Muscle layer of duodenum (tissue), 2 donors: ENCODE measurements around the gene SNTG2.

Source experiments
- H3K27ac ChIP-seq: one replicate; pipeline ENCODE4 v1.7.0; 2013; ENCODE audit warnings: mild to moderate bottlenecking, low read length
- H3K27me3 ChIP-seq: one replicate; pipeline ENCODE4 v1.7.0; 2013; ENCODE audit warnings: low read depth, mild to moderate bottlenecking, control low read depth, low read length
- H3K36me3 ChIP-seq, 2 donors: one replicate each; pipeline ENCODE4 v1.7.0; 2013; ENCODE audit warnings: low read length in 2 of 2, control low read depth in 1 of 2, mild to moderate bottlenecking in 1 of 2; ENCODE audit not compliant: insufficient read depth in 2 of 2, control insufficient read depth in 1 of 2
- H3K4me1 ChIP-seq, 2 donors: one replicate each; pipeline ENCODE4 v1.7.0; 2013; ENCODE audit warnings: low read length in 2 of 2, mild to moderate bottlenecking in 2 of 2, control low read depth in 1 of 2, moderate library complexity in 1 of 2; ENCODE audit not compliant: insufficient read depth in 2 of 2, control insufficient read depth in 1 of 2
- H3K4me3 ChIP-seq, 2 donors: one replicate each; pipeline ENCODE4 v1.7.0; 2013; ENCODE audit warnings: low read length in 2 of 2, low read depth in 1 of 2, mild to moderate bottlenecking in 1 of 2
- H3K9me3 ChIP-seq, 2 donors: one replicate each; pipeline ENCODE4 v1.7.0; 2013; ENCODE audit warnings: low read length in 2 of 2, control low read depth in 1 of 2, mild to moderate bottlenecking in 1 of 2; ENCODE audit not compliant: control insufficient read depth in 1 of 2
- donor health status: healthy.

The SNTG2 gene

GRCh38 chr2:1134629-1135028 lies 184.0 kb downstream of the SNTG2 start:
- no peak overlapping the region for H3K4me3 ChIP-seq
- H3K4me1 ChIP-seq: no peaks in the 10 kb centered on the region
- H3K9me3 ChIP-seq: no peaks in the 10 kb centered on the region
- no peaks in the 10 kb centered on the region for H3K36me3 ChIP-seq
- no peaks in the 10 kb centered on the region for H3K27me3 ChIP-seq
- no peak overlapping the region for H3K27ac ChIP-seq

DNA sequence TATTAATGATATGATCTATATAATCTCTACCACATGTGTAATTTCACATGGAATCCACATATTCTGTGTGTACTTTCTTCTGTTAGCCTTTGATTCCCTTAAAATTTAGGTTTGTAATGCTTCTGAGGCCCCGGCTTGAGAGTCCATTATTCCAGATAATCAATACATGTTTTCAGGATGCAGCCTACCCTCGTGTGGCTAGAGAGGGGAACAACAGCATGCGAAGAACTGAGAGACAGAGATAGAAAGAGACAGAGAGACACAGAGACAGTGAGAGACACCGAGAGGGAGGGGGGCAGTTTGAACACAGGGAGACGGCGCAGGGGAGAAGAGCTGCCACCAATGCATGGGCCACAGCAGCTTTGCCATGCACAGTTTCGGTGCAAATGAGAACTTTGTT lies 185.4 kb downstream of the SNTG2 start:
- Histone ChIP-seq H3K9me3 (no peaks in the 10 kb centered on the region), H3K36me3 (no peaks in the 10 kb centered on the region), H3K27ac (no peak overlapping the region), H3K27me3 (no peaks in the 10 kb centered on the region), H3K4me1 (no peaks in the 10 kb centered on the region), H3K4me3 (no peak overlapping the region)

- Histone ChIP-seq H3K27ac (peak overlapping the region; percentile 4), H3K4me3 (no peak overlapping the region), H3K4me1 (no peaks in the 10 kb centered on the region), H3K27me3 (no peaks in the 10 kb centered on the region), H3K9me3 (no peaks in the 10 kb centered on the region), H3K36me3 (no peaks in the 10 kb centered on the region)
Measured at GRCh38 chr2:1136846-1137245, 186.2 kb downstream of the SNTG2 start.

GRCh38 chr2:1137264-1137663 lies 186.6 kb downstream of the SNTG2 start:
- H3K9me3 ChIP-seq: no peaks in the 10 kb centered on the region
- no peaks in the 10 kb centered on the region for H3K4me1 ChIP-seq
- H3K27me3 ChIP-seq: no peaks in the 10 kb centered on the region
- no peak overlapping the region for H3K4me3 ChIP-seq
- H3K36me3 ChIP-seq: no peaks in the 10 kb centered on the region
- no peak overlapping the region for H3K27ac ChIP-seq

GRCh38 chr2:1137913-1138391 lies 187.3 kb downstream of the SNTG2 start:
- H3K4me3 ChIP-seq: no peak overlapping the region
- no peaks in the 10 kb centered on the region for H3K27me3 ChIP-seq
- H3K4me1 ChIP-seq: no peaks in the 10 kb centered on the region
- no peaks in the 10 kb centered on the region for H3K36me3 ChIP-seq
- H3K27ac ChIP-seq: no peak overlapping the region
- no peaks in the 10 kb centered on the region for H3K9me3 ChIP-seq

DNA sequence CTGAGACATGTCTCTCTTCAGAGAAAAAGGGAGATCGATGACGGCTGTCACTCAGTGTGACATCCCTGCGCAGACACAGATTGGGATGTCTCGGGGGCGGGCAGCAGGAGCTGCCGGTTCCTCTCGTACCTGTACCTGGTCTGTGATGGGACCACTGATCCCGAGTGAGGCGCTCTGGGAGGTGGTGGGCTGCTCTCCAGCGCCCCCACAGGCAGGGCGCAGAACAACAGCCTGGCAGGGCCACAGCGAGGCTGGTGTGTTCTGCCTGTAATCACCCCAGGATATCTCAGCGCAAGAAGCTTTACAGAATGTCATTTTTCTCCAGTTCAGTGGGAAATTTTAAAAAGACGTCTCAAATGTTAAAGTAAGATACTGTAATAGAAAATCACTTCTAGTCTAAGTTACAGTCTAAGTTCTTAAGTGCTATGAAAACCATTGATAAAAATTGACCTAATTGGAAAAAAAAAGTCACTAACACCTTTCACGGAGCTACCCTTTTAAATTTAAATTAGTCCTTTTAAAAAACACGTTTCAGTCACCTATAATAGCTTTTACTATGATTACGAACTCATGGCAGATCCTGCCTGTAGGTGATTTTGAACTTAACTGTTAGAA lies 189.8 kb downstream of the SNTG2 start:
- no peak overlapping the region for H3K4me3 ChIP-seq
- H3K27me3 ChIP-seq: no peaks in the 10 kb centered on the region
- no peaks in the 10 kb centered on the region for H3K9me3 ChIP-seq
- H3K27ac ChIP-seq: no peak overlapping the region
- no peaks in the 10 kb centered on the region for H3K36me3 ChIP-seq
- no peaks in the 10 kb centered on the region for H3K4me1 ChIP-seq

DNA sequence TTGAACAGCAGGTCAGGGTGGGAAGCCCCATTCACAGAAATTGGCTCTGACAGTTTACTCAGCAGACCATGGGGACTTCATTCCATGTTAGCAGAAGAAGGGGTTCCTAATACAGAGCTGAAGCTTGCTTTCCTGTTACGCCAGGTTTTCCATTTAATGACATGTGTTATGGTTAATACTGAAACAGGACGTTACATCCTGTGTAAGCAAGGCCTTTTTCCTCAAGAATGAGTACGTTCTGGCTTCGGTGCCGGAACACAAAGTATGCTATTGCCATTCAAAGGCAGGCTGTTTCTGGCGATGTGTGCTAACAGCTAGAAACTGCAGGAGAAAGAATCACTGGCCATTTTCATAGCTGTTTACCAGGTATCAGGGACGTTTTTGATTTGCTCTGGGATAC lies 190.4 kb downstream of the SNTG2 start:
- H3K4me3 ChIP-seq: no peak overlapping the region
- H3K4me1 ChIP-seq: no peaks in the 10 kb centered on the region
- H3K27me3 ChIP-seq: no peaks in the 10 kb centered on the region
- no peaks in the 10 kb centered on the region for H3K36me3 ChIP-seq
- no peaks in the 10 kb centered on the region for H3K9me3 ChIP-seq
- no peak overlapping the region for H3K27ac ChIP-seq

- Histone ChIP-seq H3K27me3 (no peaks in the 10 kb centered on the region), H3K4me1 (no peaks in the 10 kb centered on the region), H3K27ac (no peak overlapping the region), H3K4me3 (no peak overlapping the region), H3K36me3 (no peaks in the 10 kb centered on the region), H3K9me3 (no peaks in the 10 kb centered on the region)
Measured at GRCh38 chr2:1143129-1143528, 192.5 kb downstream of the SNTG2 start.

DNA sequence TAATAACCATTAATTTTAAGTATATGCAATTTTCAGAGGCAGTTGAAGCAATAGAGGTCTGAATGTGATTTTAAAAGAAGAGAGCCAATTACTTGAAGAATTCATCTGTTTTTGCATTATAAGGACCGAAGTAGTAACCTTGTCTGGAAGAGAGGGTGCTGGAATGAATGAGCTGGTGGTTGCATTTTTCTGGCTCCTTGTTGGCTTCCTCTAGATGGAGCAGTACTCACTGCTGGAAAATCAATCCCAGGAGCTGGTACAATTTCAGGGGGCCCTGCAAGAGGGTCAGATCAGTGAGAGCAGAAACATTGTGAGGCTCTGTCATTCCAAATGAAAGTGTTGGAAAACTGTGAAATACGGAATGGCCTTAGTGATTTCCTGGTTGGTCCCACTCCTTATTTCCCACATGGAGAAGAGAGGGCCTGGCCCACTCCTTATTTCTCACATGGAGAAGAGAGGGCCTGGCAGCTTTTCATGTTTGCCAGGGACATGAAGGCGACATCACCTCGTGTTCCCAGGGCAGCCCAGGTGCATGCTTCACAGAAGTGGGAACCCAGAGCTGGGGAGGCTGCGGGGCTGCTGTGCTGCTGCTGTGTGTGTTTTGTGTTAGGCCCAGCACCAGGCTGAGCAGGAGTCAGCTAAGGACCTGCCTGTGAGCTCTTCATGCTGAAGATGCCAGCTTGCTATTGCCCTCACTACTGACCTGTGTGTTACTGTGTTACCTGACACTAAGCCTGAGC lies 197.4 kb downstream of the SNTG2 start:
- H3K27ac ChIP-seq: no peak overlapping the region
- H3K4me3 ChIP-seq: no peak overlapping the region
- no peaks in the 10 kb centered on the region for H3K4me1 ChIP-seq
- H3K27me3 ChIP-seq: no peaks in the 10 kb centered on the region
- no peaks in the 10 kb centered on the region for H3K36me3 ChIP-seq
- H3K9me3 ChIP-seq: no peaks in the 10 kb centered on the region

- H3K27ac ChIP-seq: no peak overlapping the region
- H3K36me3 ChIP-seq: no peaks in the 10 kb centered on the region
- no peaks in the 10 kb centered on the region for H3K9me3 ChIP-seq
- no peaks in the 10 kb centered on the region for H3K27me3 ChIP-seq
- H3K4me1 ChIP-seq: no peaks in the 10 kb centered on the region
- no peak overlapping the region for H3K4me3 ChIP-seq
Measured at GRCh38 chr2:1150724-1151511, 200.3 kb downstream of the SNTG2 start.

- H3K4me3 ChIP-seq: no peak overlapping the region
- H3K4me1 ChIP-seq: no peaks in the 10 kb centered on the region
- H3K9me3 ChIP-seq: no peaks in the 10 kb centered on the region
- no peaks in the 10 kb centered on the region for H3K36me3 ChIP-seq
- no peaks in the 10 kb centered on the region for H3K27me3 ChIP-seq
- H3K27ac ChIP-seq: no peak overlapping the region
Measured at GRCh38 chr2:1152375-1152774, 201.7 kb downstream of the SNTG2 start.
